Esophagus squamous epithelium (tissue), 5 donors: Measurements from ENCODE around the gene CHAF1A. TPM values are rescaled to one million over a fixed set of nuclear protein-coding genes. Genes with fewer than 3 reads are reported as not detected.

Experiments used
- DNase-seq: peaks from one replicate; lab custom pipeline; 2025; lab: John Stamatoyannopoulos, UW
- H3K27ac ChIP-seq, 4 donors: fragments of 200-600 bp; sonication (generic); one replicate each; pipeline ENCODE4 v1.5.1; 2016 to 2019; ENCODE audit warnings: mild to moderate bottlenecking in 1 of 4
- H3K27me3 ChIP-seq, 4 donors: fragments of 200-600 bp; sonication (generic); 1 replicate in 3 of 4; 2 replicates in 1 of 4; pipeline versions ENCODE4 v1.5.1 to v1.6.0; 2017 to 2021; ENCODE audit warnings: antibody characterized with exemption in 1 of 4
- H3K36me3 ChIP-seq, 3 donors: fragments of 200-600 bp; sonication (generic); one replicate each; pipeline ENCODE4 v1.5.1; 2016 to 2019
- H3K4me1 ChIP-seq, 3 donors: fragments of 200-600 bp; sonication (generic); one replicate each; pipeline ENCODE4 v1.5.1; 2017 to 2019
- H3K4me3 ChIP-seq, 4 donors: fragments of 200-600 bp; sonication (generic); 1 replicate in 3 of 4; 2 replicates in 1 of 4; pipeline ENCODE4 v1.5.1; 2016 to 2019; ENCODE audit warnings: mild to moderate bottlenecking in 2 of 4, moderate library complexity in 1 of 4
- H3K9me3 ChIP-seq, 3 donors: fragments of 200-600 bp; sonication (generic); one replicate each; pipeline ENCODE4 v1.5.1; 2016 to 2019
- CTCF ChIP-seq, 6 experiments: fragments of 450-650 bp in 4 of 6; fragments of 200-600 bp in 2 of 6; sonication (generic) in 2 of 6; IDR thresholded peaks; one replicate each; pipeline ENCODE4 v1.5.1; 2016 to 2019; ENCODE audit warnings: antibody characterized with exemption in 6 of 6, mild to moderate bottlenecking in 4 of 6, moderate library complexity in 4 of 6
- POLR2A ChIP-seq, 4 donors: fragments of 450-650 bp; IDR thresholded peaks; one replicate each; pipeline ENCODE4 v1.6.1; 2017; ENCODE audit warnings: antibody characterized with exemption in 4 of 4, mild to moderate bottlenecking in 4 of 4, moderate library complexity in 3 of 4
- WGBS, 2 donors: methylation state at CpG; one replicate each; pipeline ENCODE4 v1.1.5; 2018; 5-methylcytosine and 5-hydroxymethylcytosine counted together
- intact Hi-C: fragments of 100-400 bp; cut with DNase I; formaldehyde crosslinking; loops from one replicate; pipeline ENCODE4 v1.15.0; 2022
- total RNA-seq, 4 donors: library from RNA; depleted of rRNA; stranded (reverse); fragments of >200 nt; gene quantifications; one replicate each; pipeline ENCODE4 v1.1.0, GENCODE V29; 2016
- donor health status: DM: yes; HTN: yes; CAD: no.

CHAF1A gene
- total RNA-seq, 4 donors from 2014 or later = 7.6 to 20.9 (median 11.9) TPM

- no peaks in the 10 kb centered on the region for H3K9me3 ChIP-seq
These were observed 80.9 kb downstream of the CHAF1A start for GRCh38 chr19:4483385-4483784.

DNA sequence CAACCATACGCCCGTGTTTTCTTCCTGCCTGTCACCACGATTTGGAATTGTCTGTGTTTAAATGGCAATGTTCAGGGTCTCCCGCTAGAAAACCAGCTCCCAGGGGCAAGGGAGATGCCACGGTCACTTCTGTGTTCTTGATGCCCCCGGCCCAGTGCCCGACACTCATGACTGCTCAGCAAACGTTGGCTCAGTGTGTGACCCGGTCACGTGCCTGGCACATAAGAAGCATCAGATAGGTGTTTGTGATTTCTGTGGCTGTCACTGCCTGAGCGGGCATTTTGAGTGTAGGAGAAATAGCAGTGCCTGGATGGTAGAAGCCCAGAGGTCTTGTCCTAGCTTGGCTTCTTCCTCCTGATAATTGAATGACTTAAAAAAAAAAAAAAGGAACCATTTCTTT, 85.1 kb downstream of the CHAF1A start:
- Histone ChIP-seq H3K4me1 (no peaks in the 10 kb centered on the region), H3K27ac (no peak overlapping the region), H3K27me3 (no peaks in the 10 kb centered on the region), H3K9me3 (no peaks in the 10 kb centered on the region), H3K4me3 (no peak overlapping the region), H3K36me3 (peaks cover 4 to 84% (median 9%) of the 10 kb centered on the region in 3 donors)
- 85 to 90% methylated on average over 9 to 10 of the region's 11 CpGs for WGBS, 2 donors
- DNase-seq = no peak
- TF ChIP-seq CTCF (IDR thresholded peaks at IDR 0.05) (no peak), POLR2A (IDR thresholded peaks at IDR 0.05) (no peak)
- intact Hi-C loops = no loop called here

More at GRCh38 chr19:4483385-4483784, 80.9 kb downstream of the CHAF1A start:
- no peak overlapping the region for H3K27ac ChIP-seq
- peaks cover 3 to 82% (median 6%) of the 10 kb centered on the region in 3 donors for H3K36me3 ChIP-seq
- 88 to 91% methylated on average over 17 to 19 of the region's 19 CpGs for WGBS, 2 donors
- DNase-seq = no peak
- H3K27me3 ChIP-seq = no peaks in the 10 kb centered on the region
- intact Hi-C loops = no loop called here
- TF ChIP-seq CTCF (IDR thresholded peaks at IDR 0.05) = no peak
- no peak for TF ChIP-seq POLR2A (IDR thresholded peaks at IDR 0.05)
- no peak overlapping the region for H3K4me3 ChIP-seq
- H3K4me1 ChIP-seq = no peaks in the 10 kb centered on the region

- H3K36me3 ChIP-seq = peaks cover 9 to 78% (median 11%) of the 10 kb centered on the region in 3 donors
- no peak for DNase-seq
- H3K9me3 ChIP-seq = no peaks in the 10 kb centered on the region
- WGBS, 2 donors = 91 to 97% methylated on average over 11 to 21 of the region's 29 CpGs
- no peak overlapping the region for H3K27ac ChIP-seq
- H3K27me3 ChIP-seq = no peaks in the 10 kb centered on the region
- no peak overlapping the region for H3K4me3 ChIP-seq
- no peaks in the 10 kb centered on the region for H3K4me1 ChIP-seq
- no peak for TF ChIP-seq CTCF (IDR thresholded peaks at IDR 0.05)
- TF ChIP-seq POLR2A (IDR thresholded peaks at IDR 0.05) = no peak
- intact Hi-C loops = no loop called here
These were observed 86.1 kb downstream of the CHAF1A start for GRCh38 chr19:4488496-4488895.

DNA sequence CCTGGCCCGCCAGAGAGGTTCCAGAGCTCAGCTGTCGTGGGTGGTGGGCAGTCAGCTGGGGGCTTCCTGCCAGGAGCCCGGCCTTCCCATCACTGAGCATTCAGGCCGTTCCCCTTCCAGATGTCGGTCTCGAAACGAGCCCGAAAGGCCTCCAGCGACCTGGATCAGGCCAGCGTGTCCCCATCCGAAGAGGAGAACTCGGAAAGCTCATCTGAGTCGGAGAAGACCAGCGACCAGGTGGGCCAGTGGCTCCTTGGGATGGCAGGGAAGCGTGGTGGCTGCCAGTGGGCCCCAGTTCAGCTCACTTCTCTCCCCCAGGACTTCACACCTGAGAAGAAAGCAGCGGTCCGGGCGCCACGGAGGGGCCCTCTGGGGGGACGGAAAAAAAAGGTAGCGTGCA, 89.0 kb downstream of the CHAF1A start:
- intact Hi-C loops = no loop called here
- Histone ChIP-seq H3K4me3 (no peak overlapping the region), H3K4me1 (no peaks in the 10 kb centered on the region), H3K36me3 (peaks cover 22 to 92% (median 32%) of the 10 kb centered on the region in 3 donors), H3K9me3 (no peaks in the 10 kb centered on the region), H3K27ac (no peak overlapping the region), H3K27me3 (no peaks in the 10 kb centered on the region)
- DNase-seq = no peak
- TF ChIP-seq POLR2A (IDR thresholded peaks at IDR 0.05) (no peak), CTCF (IDR thresholded peaks at IDR 0.05) (no peak)
- WGBS, 2 donors = 80 to 96% methylated on average over 4 to 5 of the region's 21 CpGs

DNA sequence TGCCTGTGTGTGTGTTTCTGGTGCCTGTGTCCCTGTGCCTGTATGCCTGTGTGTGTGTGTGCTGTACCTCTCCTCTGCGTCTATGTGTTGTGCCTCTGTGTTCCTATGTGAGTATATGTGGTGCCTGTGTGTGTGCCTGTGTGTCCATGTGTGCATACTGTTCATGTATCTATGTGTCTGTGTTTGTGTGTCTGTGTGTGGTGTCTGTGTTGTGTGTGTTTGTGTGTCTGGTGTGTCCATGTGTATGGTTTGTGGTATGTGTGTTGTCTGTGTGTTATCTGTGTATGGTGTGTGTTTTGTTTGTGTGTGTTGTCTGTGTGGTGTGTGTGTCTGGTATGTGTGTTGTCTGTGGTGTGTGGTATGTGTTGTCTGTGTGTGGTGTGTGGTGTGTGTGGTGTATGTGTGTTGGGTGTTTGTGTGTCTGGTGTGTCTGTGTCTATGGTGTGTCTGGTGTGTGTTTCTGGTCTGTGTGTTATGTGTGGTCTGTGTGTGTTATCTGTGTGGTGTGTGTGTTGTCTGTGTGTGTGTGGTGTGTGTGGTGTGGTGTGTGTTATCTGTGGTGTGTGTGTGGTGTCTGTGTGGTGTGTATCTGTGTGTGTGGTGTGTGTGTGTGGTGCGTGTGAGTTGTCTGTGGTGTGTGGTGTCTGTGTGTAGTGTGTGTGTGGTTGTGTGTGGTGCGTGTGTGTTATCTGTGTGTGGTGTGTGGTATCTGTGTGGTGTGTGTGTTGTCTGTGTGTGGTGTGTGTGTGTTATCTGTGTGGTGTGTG, 90.1 kb downstream of the CHAF1A start:
- Histone ChIP-seq H3K9me3 (no peaks in the 10 kb centered on the region), H3K4me3 (no peak overlapping the region), H3K27me3 (no peaks in the 10 kb centered on the region), H3K4me1 (no peaks in the 10 kb centered on the region), H3K36me3 (peaks cover 22 to 92% (median 33%) of the 10 kb centered on the region in 3 donors), H3K27ac (no peak overlapping the region)
- 100% methylated on average over 2 to 3 of the region's 3 CpGs for WGBS, 2 donors
- intact Hi-C loops = no loop called here
- DNase-seq = no peak
- no peak for TF ChIP-seq CTCF (IDR thresholded peaks at IDR 0.05)
- TF ChIP-seq POLR2A (IDR thresholded peaks at IDR 0.05) = no peak
